Colon (tissue), 2 donors: ENCODE results near the gene ACSS1.

Experiments
- FAIRE-seq: peaks from 2 replicates; lab custom pipeline; 2012; peaks lifted over from hg19 to GRCh38; lab: Jason Lieb, UNC
- donor health status: control.
- donor health status: control.

The ACSS1 gene

GRCh38 chr20:25058847-25059810 lies 1.2 kb upstream of the ACSS1 start:
- no peak for FAIRE-seq

- no peak for FAIRE-seq
These were observed 497 bp downstream of the ACSS1 start for GRCh38 chr20:25057234-25058050.

- FAIRE-seq, result no peak
These were observed 1.2 kb downstream of the ACSS1 start for GRCh38 chr20:25056690-25057233.

- FAIRE-seq, result no peak
These were observed 2.0 kb downstream of the ACSS1 start for GRCh38 chr20:25055711-25056495.

GRCh38 chr20:25054995-25055629 lies 2.8 kb downstream of the ACSS1 start:
- FAIRE-seq, result no peak

GRCh38 chr20:25054096-25054820 lies 3.7 kb downstream of the ACSS1 start:
- FAIRE-seq, result no peak

- FAIRE-seq, result no peak
These were observed 4.5 kb downstream of the ACSS1 start for GRCh38 chr20:25053255-25054031.

GRCh38 chr20:25052255-25053194 lies 5.4 kb downstream of the ACSS1 start:
- no peak for FAIRE-seq

- no peak for FAIRE-seq
These were observed 6.4 kb downstream of the ACSS1 start for GRCh38 chr20:25051386-25052155.

GRCh38 chr20:25050501-25051350 lies 7.2 kb downstream of the ACSS1 start:
- FAIRE-seq, result no peak

GRCh38 chr20:25050082-25050481 lies 7.9 kb downstream of the ACSS1 start:
- FAIRE-seq, result no peak

GRCh38 chr20:25049261-25050060 lies 8.5 kb downstream of the ACSS1 start:
- FAIRE-seq, result no peak

- FAIRE-seq, result no peak
These were observed 9.4 kb downstream of the ACSS1 start for GRCh38 chr20:25048519-25048952.

GRCh38 chr20:25047766-25048165 lies 10.2 kb downstream of the ACSS1 start:
- FAIRE-seq, result no peak

- no peak for FAIRE-seq
These were observed 10.9 kb downstream of the ACSS1 start for GRCh38 chr20:25046736-25047666.
